Measurements from ENCODE around the gene PKD1. TPM values are rescaled to one million over a fixed set of nuclear protein-coding genes. Genes with fewer than 3 reads are reported as not detected.
"Not testable (repeated sequence)": the region's sequence is repeated elsewhere in the genome, so short reads cannot be mapped to it uniquely, and the experiment has no call there.

PKD1 gene
- total and polyA plus RNA-seq, 2 of the 13 experiments (the other 11 are each of a cell fraction or from before 2014, with no cell fraction given): 22.1 to 23.0 TPM

GRCh38 chr16:2126161-2126743 lies 9.4 kb downstream of the PKD1 start:
- peaks cover 13% of the 10 kb centered on the region; the same call in 1 of the 2 replicates for H3K4me1 ChIP-seq (ENCODE audit: insufficient read depth, low read length)
- H3K4me3 ChIP-seq (replicated peaks in 1 of 3; ENCODE audit: insufficient read depth in 1 of 3, low read depth in 2 of 3, low read length in 3 of 3); BruUV-seq (replicated peaks); H2AFZ ChIP-seq (ENCODE audit: low read length); DNase-seq (ENCODE audit: low spot score); H3K9me3 ChIP-seq (ENCODE audit: low read length); FAIRE-seq; POLR2A ChIA-PET; ATAC-seq; in situ Hi-C loops (cut with HindIII; ENCODE audit: extremely low pct_ligation_motif_present, low pct_unique_long_range_greater_than_20kb); H3K4me2 ChIP-seq (ENCODE audit: low read depth, low read length); H3K9ac ChIP-seq (ENCODE audit: insufficient read depth, low read depth, low read length); H3K36me3 ChIP-seq (replicated peaks in 1 of 2; ENCODE audit: control insufficient read depth in 1 of 2, insufficient read depth in 2 of 2, low read length in 2 of 2); intact Hi-C loops (cut with micrococcal nuclease; ENCODE audit: unreplicated experiment); H4K20me1 ChIP-seq (ENCODE audit: insufficient read depth, low read length); H3K27me3 ChIP-seq (ENCODE audit: control insufficient read depth in 1 of 2, insufficient read depth in 2 of 2, low read length in 2 of 2); H3K27ac ChIP-seq (ENCODE audit: extremely low read length, insufficient read depth, low read length); CTCF ChIA-PET (ENCODE audit: low intra/inter-chr PET ratio, low total read pairs): not testable (repeated sequence)
- peaks cover 12% of the 10 kb centered on the region for H3K79me2 ChIP-seq (ENCODE audit: insufficient read depth, low read length)
- 100% methylated on average over 9 of the region's 21 CpGs for WGBS (ENCODE audit: low lambda C conversion rate)

GRCh38 chr16:2125609-2126008 lies 10.1 kb downstream of the PKD1 start:
- Histone ChIP-seq H3K79me2 (ENCODE audit: insufficient read depth, low read length) (peaks cover 12% of the 10 kb centered on the region), H3K4me1 (ENCODE audit: insufficient read depth, low read length) (peaks cover 13% of the 10 kb centered on the region; the same call in 1 of the 2 replicates)
- DNase-seq (ENCODE audit: low spot score); H3K9ac ChIP-seq (ENCODE audit: insufficient read depth, low read depth, low read length); H2AFZ ChIP-seq (ENCODE audit: low read length); H3K36me3 ChIP-seq (replicated peaks in 1 of 2; ENCODE audit: control insufficient read depth in 1 of 2, insufficient read depth in 2 of 2, low read length in 2 of 2); in situ Hi-C loops (cut with HindIII; ENCODE audit: extremely low pct_ligation_motif_present, low pct_unique_long_range_greater_than_20kb); BruUV-seq (replicated peaks); POLR2A ChIA-PET; H4K20me1 ChIP-seq (ENCODE audit: insufficient read depth, low read length); H3K27me3 ChIP-seq (ENCODE audit: control insufficient read depth in 1 of 2, insufficient read depth in 2 of 2, low read length in 2 of 2); H3K27ac ChIP-seq (ENCODE audit: extremely low read length, insufficient read depth, low read length); FAIRE-seq; CTCF ChIA-PET (ENCODE audit: low intra/inter-chr PET ratio, low total read pairs); H3K4me3 ChIP-seq (replicated peaks in 1 of 3; ENCODE audit: insufficient read depth in 1 of 3, low read depth in 2 of 3, low read length in 3 of 3); ATAC-seq; H3K9me3 ChIP-seq (ENCODE audit: low read length); H3K4me2 ChIP-seq (ENCODE audit: low read depth, low read length); intact Hi-C loops (cut with micrococcal nuclease; ENCODE audit: unreplicated experiment): not testable (repeated sequence)
- 92% methylated on average over 6 of the region's 11 CpGs for WGBS (ENCODE audit: low lambda C conversion rate)

- H4K20me1 ChIP-seq (ENCODE audit: insufficient read depth, low read length): not testable (repeated sequence)
Observed at GRCh38 chr16:2124694-2125444, 10.8 kb downstream of the PKD1 start.

GRCh38 chr16:2124377-2124693 lies 11.4 kb downstream of the PKD1 start:
- CTCF ChIA-PET (ENCODE audit: low intra/inter-chr PET ratio, low total read pairs); DNase-seq (ENCODE audit: low spot score); H2AFZ ChIP-seq (ENCODE audit: low read length); in situ Hi-C loops (cut with HindIII; ENCODE audit: extremely low pct_ligation_motif_present, low pct_unique_long_range_greater_than_20kb); H3K9me3 ChIP-seq (ENCODE audit: low read length); H4K20me1 ChIP-seq (ENCODE audit: insufficient read depth, low read length); intact Hi-C loops (cut with micrococcal nuclease; ENCODE audit: unreplicated experiment); H3K4me3 ChIP-seq (replicated peaks in 1 of 3; ENCODE audit: insufficient read depth in 1 of 3, low read depth in 2 of 3, low read length in 3 of 3); H3K27me3 ChIP-seq (ENCODE audit: control insufficient read depth in 1 of 2, insufficient read depth in 2 of 2, low read length in 2 of 2); H3K9ac ChIP-seq (ENCODE audit: insufficient read depth, low read depth, low read length); ATAC-seq; H3K27ac ChIP-seq (ENCODE audit: extremely low read length, insufficient read depth, low read length); FAIRE-seq; POLR2A ChIA-PET; H3K4me2 ChIP-seq (ENCODE audit: low read depth, low read length); BruUV-seq (replicated peaks); H3K4me1 ChIP-seq (ENCODE audit: insufficient read depth, low read length); H3K36me3 ChIP-seq (replicated peaks in 1 of 2; ENCODE audit: control insufficient read depth in 1 of 2, insufficient read depth in 2 of 2, low read length in 2 of 2): not testable (repeated sequence)
- H3K79me2 ChIP-seq (ENCODE audit: insufficient read depth, low read length): peaks cover 14% of the 10 kb centered on the region
- WGBS (ENCODE audit: low lambda C conversion rate): 100% methylated on average over 4 of the region's 11 CpGs

More at GRCh38 chr16:2124694-2125444, 10.8 kb downstream of the PKD1 start:
- FAIRE-seq; H3K4me2 ChIP-seq (ENCODE audit: low read depth, low read length); in situ Hi-C loops (cut with HindIII; ENCODE audit: extremely low pct_ligation_motif_present, low pct_unique_long_range_greater_than_20kb); POLR2A ChIA-PET; H3K4me3 ChIP-seq (replicated peaks in 1 of 3; ENCODE audit: insufficient read depth in 1 of 3, low read depth in 2 of 3, low read length in 3 of 3); ATAC-seq; H3K36me3 ChIP-seq (replicated peaks in 1 of 2; ENCODE audit: control insufficient read depth in 1 of 2, insufficient read depth in 2 of 2, low read length in 2 of 2); BruUV-seq (replicated peaks); H3K9ac ChIP-seq (ENCODE audit: insufficient read depth, low read depth, low read length); H2AFZ ChIP-seq (ENCODE audit: low read length); CTCF ChIA-PET (ENCODE audit: low intra/inter-chr PET ratio, low total read pairs); H3K27ac ChIP-seq (ENCODE audit: extremely low read length, insufficient read depth, low read length); H3K9me3 ChIP-seq (ENCODE audit: low read length); intact Hi-C loops (cut with micrococcal nuclease; ENCODE audit: unreplicated experiment); H3K27me3 ChIP-seq (ENCODE audit: control insufficient read depth in 1 of 2, insufficient read depth in 2 of 2, low read length in 2 of 2); DNase-seq (ENCODE audit: low spot score): not testable (repeated sequence)
- H3K79me2 ChIP-seq (ENCODE audit: insufficient read depth, low read length): peaks cover 14% of the 10 kb centered on the region
- H3K4me1 ChIP-seq (ENCODE audit: insufficient read depth, low read length): peaks cover 11% of the 10 kb centered on the region; the same call in 1 of the 2 replicates
- WGBS (ENCODE audit: low lambda C conversion rate): 95% methylated on average over 12 of the region's 37 CpGs
